Ovary (tissue), 9 donors: ENCODE measurements around the gene LIME1. TPM values are rescaled to one million over a fixed set of nuclear protein-coding genes. Genes with fewer than 3 reads are reported as not detected.

Source experiments
- DNase-seq, 5 donors: peaks; one replicate each; pipeline ENCODE4 v3.0.0-alpha.2; 2019 to 2020
- H3K27ac ChIP-seq, 2 donors: fragments of 200-600 bp; one replicate each; pipeline versions ENCODE4 v1.5.1 to v1.8.0; 2019 to 2022
- H3K27me3 ChIP-seq: fragments of 200-600 bp; one replicate; pipeline ENCODE4 v1.8.0; 2022
- H3K36me3 ChIP-seq: fragments of 200-600 bp; sonication (generic); one replicate; pipeline ENCODE4 v1.5.1; 2019
- H3K4me1 ChIP-seq: one replicate; pipeline ENCODE4 v1.8.1; 2013; ENCODE audit warnings: mild to moderate bottlenecking, moderate library complexity; ENCODE audit not compliant: insufficient read depth
- H3K4me3 ChIP-seq: fragments of 200-600 bp; sonication (generic); one replicate; pipeline ENCODE4 v1.5.1; 2017
- H3K9me3 ChIP-seq, 2 donors: fragments of 200-600 bp in 1 of 2; sonication (generic) in 1 of 2; one replicate each; pipeline versions ENCODE4 v1.5.1 to v1.8.1; 2013 to 2019; ENCODE audit warnings: mild to moderate bottlenecking in 1 of 2, moderate library complexity in 1 of 2
- CTCF ChIP-seq, 3 donors: fragments of 450-650 bp in 2 of 3; fragments of 200-600 bp in 1 of 3; IDR thresholded peaks; one replicate each; pipeline versions ENCODE4 v1.5.1 to v1.8.0; 2016 to 2022; ENCODE audit warnings: antibody characterized with exemption in 3 of 3, mild to moderate bottlenecking in 1 of 3
- EP300 ChIP-seq: sonication (generic); formaldehyde crosslinking; IDR thresholded peaks from one replicate; pipeline ENCODE4 v1.6.1; 2017; ENCODE audit warnings: antibody characterized with exemption
- POLR2A ChIP-seq: fragments of 450-650 bp; IDR thresholded peaks from one replicate; pipeline ENCODE4 v1.6.1; 2017; ENCODE audit warnings: antibody characterized with exemption, mild to moderate bottlenecking, moderate library complexity
- WGBS, 3 donors: extraction: QIAGEN DNeasy Blood & Tissue Kit in 1 of 3; methylation state at CpG; one replicate each; pipeline versions ENCODE4 v1.1.5 to v1.1.7; 2013 to 2017; 5-methylcytosine and 5-hydroxymethylcytosine counted together
- intact Hi-C, 4 donors: fragments of 100-400 bp; cut with DNase I; formaldehyde crosslinking; loops; one replicate each; pipeline versions ENCODE4 v1.11.0 to v1.15.1; 2022 to 2023
- polyA plus RNA-seq, 2 donors: library from polyadenylated mRNA; stranded (reverse); fragments of 200-250 nt in 1 of 2; fragments of 350-450 nt in 1 of 2; fragmentation: Illumina TruSeq in 1 of 2; extraction: RNeasy Lipid Tissue Mini Kit (QIAGEN cat#74804) in 1 of 2; gene quantifications; one replicate each; pipeline ENCODE4 v1.2.3, GENCODE V29; 2013 to 2014
- total RNA-seq, 7 donors: library from RNA; depleted of rRNA in 2 of 7; stranded (reverse); fragments of >200 nt in 2 of 7; fragmentation: NEBNext Ultra II Directional in 3 of 7; extraction: Animal tissue kit (Norgen Biotek cat#: 25700) in 3 of 7; gene quantifications; one replicate each; pipeline versions ENCODE4 v1.1.0 to v1.2.4, GENCODE V29; 2016 to 2023
- donor health status: DM: no; HTN: no; CAD: no; lungs with moderate emphysema.
- donor health status: DM: no; HTN: no; CAD: no.
- donor health status: Bipolar disorder and iron deficiency.
- donor health status: DM: yes; HTN: yes; CAD: no.
- donor health status: DM: no; HTN: no; CAD: no.
- donor health status: DM: yes; HTN: yes; CAD: no.

Gene LIME1
- total and polyA plus RNA-seq, 9 donors: 0.15 to 21.6 (median 13.7) TPM

DNA sequence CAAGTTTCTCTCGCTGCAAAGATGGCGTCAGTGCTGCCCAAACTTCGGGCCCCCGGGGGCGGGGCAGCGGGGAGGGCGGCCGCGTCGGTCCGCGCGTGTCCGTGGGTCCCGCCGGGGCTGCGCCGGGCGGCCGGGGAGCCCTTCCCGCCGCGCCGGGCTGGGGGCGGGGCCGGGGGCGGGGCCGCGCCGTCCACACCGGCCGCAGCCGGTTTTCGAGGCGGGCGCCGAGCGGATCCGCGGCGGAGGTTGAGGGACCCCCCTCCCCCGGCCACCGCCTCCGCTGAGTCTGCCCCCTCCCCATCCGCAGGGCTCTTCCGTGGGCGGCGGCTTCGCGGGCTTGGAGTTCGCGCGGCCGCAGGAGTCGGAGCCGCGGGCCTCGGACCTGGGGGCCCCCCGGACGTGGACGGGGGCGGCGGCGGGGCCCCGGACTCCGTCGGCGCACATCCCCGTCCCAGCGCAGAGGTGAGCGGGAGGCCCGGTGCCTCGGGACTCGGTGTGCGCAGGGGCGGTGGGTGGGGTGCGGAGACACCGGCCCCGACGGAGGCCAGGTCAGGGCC, 3.7 kb downstream of the LIME1 start:
- no peak for TF ChIP-seq EP300
- no peak for TF ChIP-seq POLR2A
- TF ChIP-seq CTCF (IDR thresholded peaks at IDR 0.05): no peak
- intact Hi-C loops: no loop called here
- H3K9me3 ChIP-seq: no peaks in the 10 kb centered on the region
- H3K36me3 ChIP-seq: no peaks in the 10 kb centered on the region
- H3K4me3 ChIP-seq: peak overlapping the region; percentile 75
- H3K27ac ChIP-seq: peak overlapping the region; percentile 35 to 90
- peak; percentile 63 to 80 (median 71) for DNase-seq
- WGBS, 3 donors: 0 to 1% (median 1%) methylated on average over 7 to 80 of the region's 80 CpGs
- peaks cover 11% of the 10 kb centered on the region for H3K4me1 ChIP-seq
- H3K27me3 ChIP-seq: no peaks in the 10 kb centered on the region

DNA sequence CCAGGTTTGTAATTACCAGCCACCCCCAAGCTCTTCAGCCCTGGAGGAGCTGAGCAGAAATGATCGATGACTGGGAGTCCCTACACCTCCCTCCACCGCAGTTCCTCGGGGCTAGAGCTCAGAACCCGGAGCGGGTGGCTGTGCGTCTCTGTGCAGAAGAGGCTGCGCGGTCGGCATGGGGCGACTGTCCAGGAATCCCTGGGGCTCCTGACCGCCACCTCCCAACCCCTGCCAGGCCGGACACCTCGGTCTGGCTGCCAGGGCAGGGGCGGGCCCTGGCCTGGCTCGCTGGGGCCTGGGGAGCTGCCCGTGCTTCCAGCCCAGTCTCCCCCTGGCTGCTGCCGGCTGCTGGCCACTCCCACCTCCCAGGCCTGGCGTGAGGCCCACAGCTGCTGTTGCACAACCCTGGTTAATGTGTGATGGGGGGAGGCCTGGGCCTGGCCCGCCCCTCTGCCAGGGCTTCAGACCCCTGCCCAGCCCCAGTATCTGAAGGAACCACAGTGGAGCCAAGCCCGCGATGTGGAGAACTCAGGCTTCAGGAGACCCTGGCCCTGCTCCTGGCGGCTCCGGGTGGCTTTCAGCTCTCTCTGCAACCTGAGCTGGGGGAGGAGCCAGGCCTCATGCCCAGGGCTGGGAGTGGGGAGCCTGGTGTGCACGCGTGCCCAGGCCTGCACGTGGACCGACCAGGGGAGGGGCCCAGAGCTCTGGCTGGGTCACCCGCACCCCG, 4.3 kb downstream of the LIME1 start:
- Histone ChIP-seq H3K4me3 (peak overlapping the region; percentile 75), H3K27ac (peak overlapping the region; percentile 42 to 90), H3K36me3 (no peaks in the 10 kb centered on the region), H3K27me3 (no peaks in the 10 kb centered on the region), H3K9me3 (no peaks in the 10 kb centered on the region), H3K4me1 (peaks cover 11% of the 10 kb centered on the region)
- TF ChIP-seq POLR2A (peak; percentile 11), CTCF (IDR thresholded peaks at IDR 0.05) (no peak)
- 1 to 3% (median 1%) methylated on average over 15 to 29 of the region's 29 CpGs for WGBS, 3 donors
- intact Hi-C loops: no loop called here
- peak; percentile 98 to 99 (median 98) for DNase-seq

DNA sequence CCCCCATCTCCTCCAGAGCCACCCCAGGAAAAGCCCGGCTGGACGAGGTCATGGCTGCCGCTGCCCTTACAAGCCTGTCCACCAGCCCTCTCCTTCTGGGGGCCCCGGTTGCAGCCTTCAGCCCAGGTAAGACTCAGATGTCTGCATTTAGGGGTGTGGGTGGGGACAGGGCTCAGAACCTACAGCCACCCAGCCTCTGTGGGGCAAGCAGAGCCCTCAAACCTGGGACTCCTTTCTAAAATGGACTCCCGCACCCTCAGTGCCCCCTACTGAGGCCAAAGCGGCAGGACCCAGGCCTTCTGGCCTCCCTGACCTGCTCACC, 4.9 kb downstream of the LIME1 start:
- WGBS, 3 donors: 8 to 20% (median 17%) methylated on average over 2 to 6 of the region's 6 CpGs
- Histone ChIP-seq H3K4me1 (peaks cover 11% of the 10 kb centered on the region), H3K4me3 (peak overlapping the region; percentile 75), H3K27ac (peak overlapping the region; percentile 72 to 90), H3K36me3 (no peaks in the 10 kb centered on the region), H3K27me3 (no peaks in the 10 kb centered on the region), H3K9me3 (no peaks in the 10 kb centered on the region)
- intact Hi-C loops: no loop called here
- TF ChIP-seq EP300: no peak
- no peak for TF ChIP-seq CTCF (IDR thresholded peaks at IDR 0.05)
- no peak for TF ChIP-seq POLR2A
- peak in 1 of 5 donors; percentile 62 for DNase-seq

DNA sequence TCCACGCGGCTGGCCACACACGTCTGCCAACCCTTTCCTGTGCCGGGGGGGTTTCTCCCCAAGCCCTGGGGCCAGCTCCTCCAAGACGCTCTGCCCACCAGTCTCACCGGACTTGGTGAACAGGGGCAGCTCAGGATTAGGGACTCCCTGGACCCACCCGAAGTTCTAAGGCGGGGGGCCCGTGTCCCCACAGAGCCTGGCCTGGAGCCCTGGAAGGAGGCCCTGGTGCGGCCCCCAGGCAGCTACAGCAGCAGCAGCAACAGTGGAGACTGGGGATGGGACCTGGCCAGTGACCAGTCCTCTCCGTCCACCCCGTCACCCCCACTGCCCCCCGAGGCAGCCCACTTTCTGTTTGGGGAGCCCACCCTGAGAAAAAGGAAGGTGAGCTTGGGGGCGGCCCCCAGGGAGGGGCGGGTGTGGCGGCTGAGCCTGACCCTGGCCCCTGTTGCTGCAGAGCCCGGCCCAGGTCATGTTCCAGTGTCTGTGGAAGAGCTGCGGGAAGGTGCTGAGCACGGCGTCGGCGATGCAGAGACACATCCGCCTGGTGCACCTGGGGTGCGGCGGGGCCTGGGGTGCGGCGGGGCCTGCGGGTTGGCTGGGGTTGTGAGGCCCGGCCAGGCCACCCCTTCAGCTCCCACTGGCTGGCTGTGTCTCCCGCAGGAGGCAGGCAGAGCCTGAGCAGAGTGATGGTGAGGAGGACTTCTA, 5.4 kb downstream of the LIME1 start:
- peak overlapping the region; percentile 72 to 90 for H3K27ac ChIP-seq
- no peak overlapping the region for H3K4me3 ChIP-seq
- peaks cover 11% of the 10 kb centered on the region for H3K4me1 ChIP-seq
- no peaks in the 10 kb centered on the region for H3K36me3 ChIP-seq
- 27 to 38% (median 36%) methylated on average over 9 to 30 of the region's 30 CpGs for WGBS, 3 donors
- TF ChIP-seq EP300: no peak
- TF ChIP-seq CTCF (IDR thresholded peaks at IDR 0.05): no peak
- no peak for TF ChIP-seq POLR2A
- no peaks in the 10 kb centered on the region for H3K27me3 ChIP-seq
- H3K9me3 ChIP-seq: no peaks in the 10 kb centered on the region
- intact Hi-C loops: no loop called here
- peak in 4 of 5 donors; percentile 37 to 67 (median 54) for DNase-seq
